H1 (cell line): Measurements from ENCODE around the gene ZNF385B. TPM values are rescaled to one million over a fixed set of nuclear protein-coding genes. Genes with fewer than 3 reads are reported as not detected.

ENCODE experiments used
- CTCF ChIA-PET: fragments of 300-600 bp; sonication (Branson Sonifier 250); formaldehyde crosslinking; loops from one replicate; lab custom pipeline; 2021; ENCODE audit not compliant: partially characterized antibody; lab: Charles Lee
- POLR2A ChIA-PET: fragments of 300-600 bp; sonication (Branson Sonifier 250); formaldehyde crosslinking; loops from one replicate; lab custom pipeline; 2021; ENCODE audit warnings: inconsistent platforms; ENCODE audit not compliant: partially characterized antibody; lab: Charles Lee
- DNase-seq, 2 experiments: peaks; one replicate each; pipeline versions ENCODE4 v3.0.0 to v3.0.0-alpha.2; 2010 to 2022; ENCODE audit warnings: low spot score in 2 of 2, low read depth in 1 of 2, mixed read lengths in 1 of 2
- FAIRE-seq: peaks from 2 replicates; lab custom pipeline; 2011; peaks lifted over from hg19 to GRCh38; lab: Jason Lieb, UNC
- H2AFZ ChIP-seq: 2 replicates; pipeline ENCODE4 v1.8.1; 2012; ENCODE audit warnings: low read length, inconsistent platforms
- H2AK5ac ChIP-seq: 2 replicates; pipeline ENCODE4 v1.6.1; 2013; ENCODE audit warnings: low read depth, low read length
- H2BK120ac ChIP-seq: replicated peaks from 2 replicates; pipeline ENCODE3; 2013; ENCODE audit warnings: low read depth, low read length, inconsistent platforms
- H2BK12ac ChIP-seq: 2 replicates; pipeline ENCODE4 v1.6.1; 2013; ENCODE audit warnings: low read depth, low read length
- H2BK15ac ChIP-seq: 2 replicates; pipeline ENCODE4 v1.6.1; 2013; ENCODE audit warnings: low read length
- H2BK20ac ChIP-seq: 2 replicates; pipeline ENCODE4 v1.6.1; 2013; ENCODE audit warnings: low read length
- H2BK5ac ChIP-seq: 2 replicates; pipeline ENCODE4 v1.6.1; 2013; ENCODE audit warnings: low read depth, low read length
- H3K14ac ChIP-seq: 2 replicates; pipeline ENCODE4 v1.6.1; 2013; ENCODE audit warnings: inconsistent platforms; ENCODE audit not compliant: insufficient read length
- H3K18ac ChIP-seq: 2 replicates; pipeline ENCODE4 v1.6.1; 2013; ENCODE audit warnings: low read length; ENCODE audit errors: extremely low read depth
- H3K23ac ChIP-seq: 2 replicates; pipeline ENCODE4 v1.6.1; 2013; ENCODE audit warnings: inconsistent platforms; ENCODE audit not compliant: insufficient read length
- H3K23me2 ChIP-seq: 2 replicates; pipeline ENCODE4 v1.6.1; 2013; ENCODE audit warnings: low read depth, low read length
- H3K27ac ChIP-seq: 2 replicates; pipeline ENCODE4 v1.6.1; 2011; ENCODE audit warnings: low read depth, low read length, inconsistent platforms
- H3K27me3 ChIP-seq, 4 experiments: replicated peaks in 1 of 4; 1 replicate in 1 of 4; 2 replicates in 3 of 4; pipeline versions ENCODE4 v1.6.1 to v1.8.1; 2011 to 2013; ENCODE audit warnings: low read length in 3 of 4, mild to moderate bottlenecking in 3 of 4, inconsistent platforms in 2 of 4, mixed read lengths in 2 of 4, moderate library complexity in 1 of 4; ENCODE audit not compliant: control insufficient read depth in 3 of 4, insufficient read depth in 3 of 4; ENCODE audit errors: extremely low read depth in 1 of 4
- H3K36me3 ChIP-seq, 4 experiments: 2 replicates each; pipeline versions ENCODE4 v1.6.1 to v1.8.1; 2011 to 2013; ENCODE audit warnings: mild to moderate bottlenecking in 4 of 4, low read length in 3 of 4, moderate library complexity in 2 of 4, control low read depth in 1 of 4, inconsistent platforms in 1 of 4; ENCODE audit not compliant: insufficient read depth in 4 of 4, control insufficient read depth in 2 of 4
- H3K4ac ChIP-seq: replicated peaks from 2 replicates; pipeline ENCODE3; 2013; ENCODE audit warnings: low read length, low read depth, mixed read lengths, inconsistent platforms; ENCODE audit not compliant: insufficient read length
- H3K4me1 ChIP-seq, 4 experiments: replicated peaks in 1 of 4; 1 replicate in 1 of 4; 2 replicates in 3 of 4; pipeline versions ENCODE4 v1.6.1 to v1.8.1; 2011 to 2013; ENCODE audit warnings: low read length in 3 of 4, inconsistent platforms in 2 of 4, mixed read lengths in 1 of 4; ENCODE audit not compliant: insufficient read depth in 4 of 4, control insufficient read depth in 3 of 4
- H3K4me2 ChIP-seq, 2 experiments: 2 replicates each; pipeline versions ENCODE4 v1.6.1 to v1.8.1; 2011 to 2013; ENCODE audit warnings: low read depth in 2 of 2, low read length in 2 of 2, control low read depth in 1 of 2, inconsistent platforms in 1 of 2, mild to moderate bottlenecking in 1 of 2; ENCODE audit not compliant: insufficient read depth in 1 of 2
- H3K4me3 ChIP-seq, 4 experiments: fragments of 200-600, 300-600 bp in 1 of 4; sonication (generic), shearing (Covaris generic), sonication (Bioruptor Twin) in 1 of 4; 2 replicates each; pipeline versions ENCODE4 v1.5.1 to v1.8.1; 2011 to 2016; ENCODE audit warnings: low read length in 4 of 4, low read depth in 3 of 4, control low read depth in 2 of 4, inconsistent platforms in 2 of 4, mild to moderate bottlenecking in 2 of 4, mixed read lengths in 1 of 4, moderate library complexity in 1 of 4; ENCODE audit not compliant: insufficient read depth in 2 of 4; ENCODE audit errors: extremely low read depth in 1 of 4
- H3K56ac ChIP-seq: replicated peaks from 2 replicates; pipeline ENCODE3; 2013; ENCODE audit warnings: low read depth, mild to moderate bottlenecking, mixed read lengths, low read length, inconsistent platforms; ENCODE audit not compliant: insufficient read length
- H3K79me1 ChIP-seq: 2 replicates; pipeline ENCODE4 v1.6.1; 2013; ENCODE audit warnings: low read depth, low read length, control low read depth
- H3K79me2 ChIP-seq, 2 experiments: 2 replicates each; pipeline versions ENCODE4 v1.6.1 to v1.8.1; 2012 to 2013; ENCODE audit warnings: low read length in 2 of 2, mild to moderate bottlenecking in 2 of 2, inconsistent platforms in 1 of 2; ENCODE audit not compliant: insufficient read depth in 2 of 2, control insufficient read depth in 1 of 2
- H3K9ac ChIP-seq, 4 experiments: replicated peaks in 1 of 4; 1 replicate in 1 of 4; 2 replicates in 3 of 4; pipeline versions ENCODE4 v1.6.1 to v1.8.1; 2011 to 2013; ENCODE audit warnings: low read depth in 3 of 4, low read length in 3 of 4, control low read depth in 2 of 4, mild to moderate bottlenecking in 2 of 4, moderate library complexity in 2 of 4, inconsistent platforms in 1 of 4; ENCODE audit errors: extremely low read depth in 1 of 4
- H3K9me3 ChIP-seq, 2 experiments: 2 replicates each; pipeline versions ENCODE4 v1.6.1 to v1.8.1; 2012 to 2013; ENCODE audit warnings: mild to moderate bottlenecking in 2 of 2, moderate library complexity in 2 of 2, control low read depth in 1 of 2, inconsistent platforms in 1 of 2, low read depth in 1 of 2, low read length in 1 of 2, mixed read lengths in 1 of 2; ENCODE audit not compliant: insufficient read depth in 2 of 2
- H4K20me1 ChIP-seq, 2 experiments: replicated peaks in 1 of 2; 2 replicates each; pipeline versions ENCODE3 to v1.8.1; 2011 to 2013; ENCODE audit warnings: inconsistent platforms in 2 of 2, low read length in 2 of 2, mild to moderate bottlenecking in 1 of 2; ENCODE audit not compliant: insufficient read depth in 2 of 2, control insufficient read depth in 1 of 2
- H4K5ac ChIP-seq: 2 replicates; pipeline ENCODE4 v1.6.1; 2013; ENCODE audit warnings: low read length, low read depth, mixed read lengths, inconsistent platforms; ENCODE audit not compliant: insufficient read length
- H4K8ac ChIP-seq: 2 replicates; pipeline ENCODE4 v1.8.0; 2013; ENCODE audit warnings: mild to moderate bottlenecking, moderate library complexity, low read length, inconsistent platforms; ENCODE audit not compliant: insufficient read depth; ENCODE audit errors: extremely low read depth
- H4K91ac ChIP-seq: replicated peaks from 2 replicates; pipeline ENCODE3; 2013; ENCODE audit warnings: low read length, mixed read lengths, inconsistent platforms; ENCODE audit not compliant: insufficient read length
- E2F6 ChIP-seq: IDR thresholded peaks from 2 replicates; pipeline ENCODE4 v1.6.1; 2012; ENCODE audit warnings: inconsistent platforms
- GABPA ChIP-seq: IDR thresholded peaks from 2 replicates; pipeline ENCODE4 v1.6.1; 2011; ENCODE audit warnings: mild to moderate bottlenecking, low read length, moderate library complexity, borderline replicate concordance; ENCODE audit not compliant: insufficient read depth
- HDAC2 ChIP-seq, 2 experiments: fragments of 300-600 bp in 1 of 2; sonication (generic) in 1 of 2; IDR thresholded peaks; 2 replicates each; pipeline ENCODE4 v1.6.1; 2011 to 2012; ENCODE audit warnings: low read depth in 2 of 2, low read length in 2 of 2, mild to moderate bottlenecking in 2 of 2, moderate library complexity in 2 of 2, borderline replicate concordance in 1 of 2, inconsistent platforms in 1 of 2
- JUND ChIP-seq: IDR thresholded peaks from 2 replicates; pipeline ENCODE4 v1.6.1; 2011; ENCODE audit warnings: mild to moderate bottlenecking, improper control_type of control experiment, low read length
- KDM4A ChIP-seq: IDR thresholded peaks from one replicate; pipeline ENCODE4 v1.7.1; 2012; ENCODE audit warnings: low read depth, mild to moderate bottlenecking, moderate library complexity, low read length, inconsistent platforms; ENCODE audit not compliant: severe bottlenecking
- MAFK ChIP-seq: IDR thresholded peaks from 2 replicates; pipeline ENCODE4 v1.6.1; 2012; ENCODE audit warnings: low read depth, mild to moderate bottlenecking, improper control_type of control experiment, low read length
- SIN3A ChIP-seq, 2 experiments: IDR thresholded peaks in 1 of 2; conservative IDR thresholded peaks in 1 of 2; 2 replicates each; pipeline ENCODE4 v1.6.1; 2011 to 2012; ENCODE audit warnings: low read length in 2 of 2, improper control_type of control experiment in 1 of 2, low read depth in 1 of 2, mild to moderate bottlenecking in 1 of 2
- SRF ChIP-seq: IDR thresholded peaks from 2 replicates; pipeline ENCODE4 v1.6.1; 2011; ENCODE audit warnings: mild to moderate bottlenecking, low read depth, low read length, moderate library complexity
- TAF1 ChIP-seq: IDR thresholded peaks from 2 replicates; pipeline ENCODE4 v1.6.1; 2011; ENCODE audit warnings: mild to moderate bottlenecking, low read depth, low read length
- TEAD4 ChIP-seq: IDR thresholded peaks from 2 replicates; pipeline ENCODE4 v1.6.1; 2012; ENCODE audit warnings: low read depth, low read length, inconsistent platforms, mixed read lengths
- USF2 ChIP-seq: IDR thresholded peaks from 2 replicates; pipeline ENCODE4 v1.6.1; 2011; ENCODE audit warnings: low read length, improper control_type of control experiment
- WGBS, 2 experiments: shearing (Covaris generic) in 1 of 2; methylation state at CpG; one replicate each; pipeline versions ENCODE4 v1.1.6 to v1.1.7; 2013 to 2015; ENCODE audit warnings: low lambda C conversion rate in 2 of 2, mixed read lengths in 2 of 2, inconsistent platforms in 1 of 2, low coverage in 1 of 2, missing lambda C conversion rate in 1 of 2; ENCODE audit not compliant: insufficient replicate concordance in 2 of 2, insufficient coverage in 1 of 2, insufficient read length in 1 of 2; ENCODE audit errors: extremely low coverage in 1 of 2, missing lambda C conversion rate in 1 of 2; 5-methylcytosine and 5-hydroxymethylcytosine counted together
- polyA plus RNA-seq, 7 experiments: library from polyadenylated mRNA; depleted of rRNA in 3 of 7; stranded (reverse) in 5 of 7; unstranded in 2 of 7; fragments of >200 nt in 5 of 7; fragments of 200-250 nt in 2 of 7; gene quantifications; 1 replicate in 5 of 7; 2 replicates in 1 of 7; 4 replicates in 1 of 7; pipeline versions ENCODE4 v1.2.1 to v1.2.3, GENCODE V29; 2011 to 2013; ENCODE audit warnings: missing spikeins in 2 of 7, mixed read lengths in 2 of 7
- total RNA-seq: library from RNA; stranded (reverse); fragmentation: NEBNext Ultra II Directional; extraction: Animal tissue kit (Norgen Biotek cat#: 25700); gene quantifications from 2 replicates; pipeline ENCODE4 v1.2.1, GENCODE V29; 2021

Gene ZNF385B
- total and polyA plus RNA-seq, 2 of the 8 experiments (the other 6 are each of a cell fraction or from before 2014, with no cell fraction given), result 1.1 to 3.7 TPM

- Histone ChIP-seq H3K9ac (no peak overlapping the region), H2AK5ac (no peak overlapping the region), H2BK5ac (no peak overlapping the region), H3K27me3 (no peaks in the 10 kb centered on the region), H2BK120ac (no peak overlapping the region), H4K5ac (no peak overlapping the region), H3K36me3 (no peaks in the 10 kb centered on the region), H3K18ac (no peak overlapping the region), H3K79me1 (no peaks in the 10 kb centered on the region), H3K56ac (no peak overlapping the region), H2BK12ac (no peak overlapping the region), H3K9me3 (no peaks in the 10 kb centered on the region), H3K14ac (no peak overlapping the region), H2BK20ac (no peak overlapping the region), H3K79me2 (no peaks in the 10 kb centered on the region), H4K8ac (no peak overlapping the region), H2AFZ (no peak overlapping the region), H4K91ac (no peak overlapping the region), H3K4me3 (no peak overlapping the region), H3K4me2 (no peak overlapping the region), H3K4me1 (no peaks in the 10 kb centered on the region), H3K23ac (no peak overlapping the region), H4K20me1 (no peaks in the 10 kb centered on the region), H3K23me2 (no peaks in the 10 kb centered on the region), H2BK15ac (no peak overlapping the region), H3K4ac (no peak overlapping the region), H3K27ac (no peak overlapping the region)
- POLR2A ChIA-PET, result no interaction called here
- WGBS, 2 experiments, result 90% methylated on average over 2 of the region's 2 CpGs; no CpG with 5 or more reads in 1 of the 2 experiments
- FAIRE-seq (no peak), DNase-seq (no peak)
- CTCF ChIA-PET, result interaction anchor here (1.0 kb wide), 1 partner anchor 20 kb away, joined by 3 read pairs; no protein-coding TSS in a partner anchor
- TF ChIP-seq TAF1 (no peak), MAFK (no peak), USF2 (no peak), E2F6 (no peak), TEAD4 (no peak), SRF (no peak), SIN3A (conservative IDR thresholded peaks at IDR 0.05 in 1 of 2, IDR thresholded peaks at IDR 0.05 in 1 of 2; ENCODE audit: low read depth in 1 of 2, low read length in 2 of 2) (no peak), HDAC2 (IDR thresholded peaks at IDR 0.05; ENCODE audit: borderline replicate concordance in 1 of 2, low read depth in 2 of 2, low read length in 2 of 2) (no peak), GABPA (no peak), KDM4A (no peak), JUND (no peak)
Observed at GRCh38 chr2:179686718-179687342, 174.6 kb downstream of the ZNF385B start.
